ENCODE measurements around the gene EFL1. TPM values are rescaled to one million over a fixed set of nuclear protein-coding genes. Genes with fewer than 3 reads are reported as not detected.

Gene EFL1
- polyA plus RNA-seq, 1 experiment = 19.3 TPM

GRCh38 chr15:82106679-82107078 is 155.9 kb downstream of the EFL1 start:
- CTCF ChIA-PET = interaction anchor here (0.7 to 1.1 kb wide), 3 partner anchors 10 to 88 kb away, joined by 3 to 4 read pairs (median 3); no protein-coding TSS in a partner anchor
- H3K27ac ChIP-seq (ENCODE audit: low read depth, low read length) = no peak overlapping the region
- DNase-seq (ENCODE audit: low read depth, low spot score) = no peak
- no peak overlapping the region for H3K4me3 ChIP-seq (ENCODE audit: low read depth, low read length)
- POLR2A ChIA-PET = interaction anchor here (1.2 kb wide), 1 partner anchor 26 kb away, joined by 8 read pairs; no protein-coding TSS in a partner anchor
- H3K9me3 ChIP-seq (ENCODE audit: control insufficient read depth, insufficient read depth, low read length) = no peaks in the 10 kb centered on the region; the same call in 1 of the 2 replicates
- no peaks in the 10 kb centered on the region for H3K27me3 ChIP-seq (ENCODE audit: control insufficient read depth, insufficient read depth, low read length)
- TF ChIP-seq CTCF (IDR thresholded peaks at IDR 0.05; ENCODE audit: low read depth, low read length) = no peak

GRCh38 chr15:82105451-82106215 is 156.9 kb downstream of the EFL1 start:
- no peak overlapping the region for H3K4me3 ChIP-seq (ENCODE audit: low read depth, low read length)
- H3K27me3 ChIP-seq (ENCODE audit: control insufficient read depth, insufficient read depth, low read length) = no peaks in the 10 kb centered on the region
- no peaks in the 10 kb centered on the region; the same call in 1 of the 2 replicates for H3K9me3 ChIP-seq (ENCODE audit: control insufficient read depth, insufficient read depth, low read length)
- ChIA-PET CTCF (interaction anchor here (1.1 to 1.5 kb wide), 3 partner anchors 57 to 696 kb away, joined by 3 read pairs; no protein-coding TSS in a partner anchor), POLR2A (interaction anchor here (1.2 kb wide), 2 partner anchors 24 to 27 kb away, joined by 3 to 8 read pairs; no protein-coding TSS in a partner anchor)
- TF ChIP-seq CTCF (IDR thresholded peaks at IDR 0.05; ENCODE audit: low read depth, low read length) = no peak
- no peak for DNase-seq (ENCODE audit: low read depth, low spot score)
- no peak overlapping the region for H3K27ac ChIP-seq (ENCODE audit: low read depth, low read length)

GRCh38 chr15:82103468-82103867 is 159.1 kb downstream of the EFL1 start:
- no peak for DNase-seq (ENCODE audit: low read depth, low spot score)
- Histone ChIP-seq H3K9me3 (ENCODE audit: control insufficient read depth, insufficient read depth, low read length) (no peaks in the 10 kb centered on the region; the same call in 1 of the 2 replicates), H3K27ac (ENCODE audit: low read depth, low read length) (no peak overlapping the region), H3K27me3 (ENCODE audit: control insufficient read depth, insufficient read depth, low read length) (no peaks in the 10 kb centered on the region), H3K4me3 (ENCODE audit: low read depth, low read length) (no peak overlapping the region)
- TF ChIP-seq CTCF (IDR thresholded peaks at IDR 0.05; ENCODE audit: low read depth, low read length) = peak; percentile 36
- CTCF ChIA-PET = interaction anchor here (1.9 kb wide), 1 partner anchor 693 kb away, joined by 6 read pairs; no protein-coding TSS in a partner anchor
- POLR2A ChIA-PET = interaction anchor here (0.5 kb wide), 1 partner anchor 16 kb away, joined by 3 read pairs; no protein-coding TSS in a partner anchor

- ChIA-PET CTCF (interaction anchor here (0.6 to 1.4 kb wide), 5 partner anchors 8 to 199 kb away, joined by 3 to 10 read pairs (median 4); no protein-coding TSS in a partner anchor), POLR2A (no interaction called here)
- DNase-seq (ENCODE audit: low read depth, low spot score) = no peak
- no peak overlapping the region for H3K4me3 ChIP-seq (ENCODE audit: low read depth, low read length)
- no peaks in the 10 kb centered on the region for H3K9me3 ChIP-seq (ENCODE audit: control insufficient read depth, insufficient read depth, low read length)
- no peaks in the 10 kb centered on the region for H3K27me3 ChIP-seq (ENCODE audit: control insufficient read depth, insufficient read depth, low read length)
- no peak for TF ChIP-seq CTCF (IDR thresholded peaks at IDR 0.05; ENCODE audit: low read depth, low read length)
- H3K27ac ChIP-seq (ENCODE audit: low read depth, low read length) = peak overlapping the region; percentile 11
These were observed 162.2 kb downstream of the EFL1 start for GRCh38 chr15:82100111-82100929.

All from AG04450 (cell line).